EH (cell line): ENCODE data around the gene BCAS3.

Experiments used
- DNase-seq: peaks from one replicate; pipeline ENCODE4 v3.0.0-alpha.2; 2015; ENCODE audit warnings: low read depth

The BCAS3 gene

GRCh38 chr17:61409301-61410112, 731.9 kb downstream of the BCAS3 start:
- peak; percentile 71 for DNase-seq

GRCh38 chr17:61410141-61411010, 732.7 kb downstream of the BCAS3 start:
- peak; percentile 57 for DNase-seq

DNA sequence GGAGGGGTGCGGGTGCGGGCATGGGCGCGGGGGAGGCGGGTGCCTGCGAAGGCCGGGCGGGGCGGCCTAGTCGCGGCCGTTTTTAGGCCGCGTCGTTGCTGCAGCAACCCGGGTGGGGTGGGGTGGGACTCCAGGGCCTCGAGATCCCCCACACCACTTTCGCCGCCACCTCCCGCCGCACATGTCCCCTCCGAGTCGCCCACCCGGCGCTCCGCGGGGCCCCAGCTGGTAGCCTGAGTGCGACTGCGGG, 733.3 kb downstream of the BCAS3 start:
- no peak for DNase-seq

DNA sequence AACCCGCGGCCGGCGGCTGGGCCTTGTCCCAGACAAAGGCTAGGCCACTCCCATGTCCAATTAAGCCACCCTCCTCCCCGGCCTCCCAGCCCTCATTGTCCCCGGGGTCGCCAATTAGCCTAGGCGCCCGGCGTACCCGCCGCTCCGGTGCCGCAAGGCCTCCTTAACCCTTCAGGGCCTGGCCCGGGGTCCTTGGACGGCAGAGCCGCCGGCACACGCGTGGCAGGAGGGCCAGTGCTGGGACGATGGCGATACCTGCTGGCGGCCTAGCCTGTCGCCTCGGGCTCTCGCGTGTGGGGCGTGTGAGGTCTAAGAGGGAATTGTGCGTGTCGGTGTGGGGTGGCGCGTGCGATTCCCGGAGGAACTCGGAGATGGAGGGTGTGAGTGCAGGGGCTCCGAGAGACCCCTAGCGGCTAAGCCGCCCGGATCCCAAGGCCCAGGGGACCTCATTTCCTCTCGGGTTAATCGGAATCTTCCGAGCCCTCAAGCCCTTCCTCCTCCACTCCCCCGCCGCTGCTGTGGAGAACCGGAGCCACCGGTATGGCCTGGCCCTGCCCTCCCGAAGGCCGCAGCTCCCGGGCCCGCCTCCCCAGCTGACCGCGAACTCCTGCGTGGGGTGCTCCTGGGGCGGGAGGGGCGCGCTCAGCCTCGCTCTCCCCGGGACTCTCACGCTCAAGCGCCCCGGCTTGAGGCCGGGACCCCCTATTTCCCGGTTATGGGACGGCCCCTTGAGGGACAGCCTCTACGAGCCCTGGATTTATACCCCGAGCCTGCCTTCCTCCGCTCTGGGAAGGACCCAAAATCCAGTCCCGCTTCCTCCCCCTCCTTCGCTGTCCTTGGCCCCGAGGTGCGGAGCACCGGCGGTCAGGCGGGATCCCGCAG, 733.9 kb downstream of the BCAS3 start:
- DNase-seq = peak; percentile 72

GRCh38 chr17:61412143-61412859, 734.6 kb downstream of the BCAS3 start:
- peak; percentile 85 for DNase-seq

GRCh38 chr17:61412860-61413660, 735.4 kb downstream of the BCAS3 start:
- no peak for DNase-seq

- no peak for DNase-seq
Measured at GRCh38 chr17:61413661-61414126, 736.0 kb downstream of the BCAS3 start.

GRCh38 chr17:61414141-61414935, 736.7 kb downstream of the BCAS3 start:
- no peak for DNase-seq

DNA sequence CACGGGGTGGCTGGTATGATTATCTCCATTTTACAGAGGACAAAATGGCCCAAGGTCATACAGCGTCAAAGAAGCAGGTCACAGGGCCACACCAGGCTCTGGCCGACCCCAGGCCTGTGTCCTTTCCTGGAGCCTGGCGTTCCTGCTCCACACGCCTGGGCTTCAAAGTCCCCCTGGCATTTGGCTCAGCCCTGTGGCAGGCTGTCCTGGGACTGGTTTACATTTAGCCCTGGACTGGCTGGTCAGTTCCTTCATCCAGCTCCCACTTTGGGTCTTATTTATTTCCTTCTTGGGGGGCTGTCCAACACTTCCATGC, 737.2 kb downstream of the BCAS3 start:
- no peak for DNase-seq

GRCh38 chr17:61415374-61416210, 737.9 kb downstream of the BCAS3 start:
- DNase-seq = peak; percentile 59

DNA sequence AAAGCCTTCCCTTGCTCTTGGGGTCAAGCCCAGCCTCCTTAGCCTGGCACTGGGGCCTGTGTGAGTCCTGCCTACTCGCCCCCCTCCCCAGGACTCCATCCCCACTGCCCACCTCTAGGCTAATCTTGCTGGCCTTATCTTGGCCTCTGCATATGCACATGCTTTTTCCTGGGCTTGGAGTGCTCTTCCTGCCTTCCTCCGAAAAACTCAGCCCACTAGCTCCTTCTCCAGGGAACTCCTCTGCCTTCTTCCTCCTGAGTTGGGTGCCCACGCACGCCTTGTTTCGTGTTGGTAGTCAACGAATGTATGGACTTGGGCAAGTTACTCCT, 738.5 kb downstream of the BCAS3 start:
- DNase-seq = no peak

GRCh38 chr17:61416540-61417363, 739.1 kb downstream of the BCAS3 start:
- peak; percentile 94 for DNase-seq

GRCh38 chr17:61418449-61418848, 740.8 kb downstream of the BCAS3 start:
- DNase-seq = no peak

GRCh38 chr17:61419496-61420046, 741.9 kb downstream of the BCAS3 start:
- DNase-seq = no peak

DNA sequence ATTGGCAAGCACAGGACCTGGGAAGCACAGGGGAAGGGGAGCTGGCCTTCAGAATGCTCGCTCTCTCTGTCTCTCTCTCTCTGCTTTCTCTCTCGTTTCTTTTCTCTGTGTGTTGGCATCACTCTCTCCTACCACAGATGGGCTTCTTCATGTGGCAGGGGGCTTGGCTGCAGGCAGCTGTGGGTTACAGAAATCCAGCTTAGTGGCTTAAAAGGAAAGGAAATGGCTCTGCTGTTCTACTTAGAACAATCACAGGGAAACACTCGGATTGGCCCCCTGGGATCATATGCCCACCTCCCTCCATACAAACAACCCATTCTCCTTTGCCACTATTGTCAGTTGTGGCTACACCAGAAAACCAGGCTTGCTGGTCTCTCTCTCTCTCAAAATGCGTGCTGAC, 742.4 kb downstream of the BCAS3 start:
- DNase-seq = no peak

- DNase-seq = no peak
Measured at GRCh38 chr17:61420745-61421398, 743.2 kb downstream of the BCAS3 start.

GRCh38 chr17:61421460-61421859, 743.8 kb downstream of the BCAS3 start:
- no peak for DNase-seq
